ENCODE results near the gene ASTL.

The ASTL gene

DNA sequence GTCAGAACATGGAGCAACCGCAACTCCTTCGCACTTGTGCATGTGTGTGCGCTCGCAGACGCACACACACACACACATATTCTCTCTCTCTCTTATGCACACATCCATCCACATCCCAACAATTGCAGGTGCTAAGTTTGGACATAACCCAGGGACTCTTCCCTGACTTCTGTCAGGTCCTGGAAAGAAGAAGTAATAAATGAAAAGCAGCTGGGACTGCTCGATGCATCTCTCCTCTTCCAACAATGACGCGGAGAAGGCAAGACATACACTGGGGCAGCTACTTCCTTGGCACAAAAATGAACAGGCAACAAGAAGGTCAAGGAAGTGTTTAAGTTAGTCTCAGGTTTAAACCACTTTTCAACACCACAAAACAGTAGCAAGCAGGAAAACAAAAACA lies 46.7 kb upstream of the ASTL start:
- H3K27me3 ChIP-seq (ENCODE audit: low read length): no peaks in the 10 kb centered on the region
- H3K4me3 ChIP-seq (ENCODE audit: insufficient read depth, low read length, poor library complexity, severe bottlenecking): no peak overlapping the region
- no peak overlapping the region for H3K4me2 ChIP-seq (ENCODE audit: low read depth, low read length, poor library complexity, severe bottlenecking)
- peaks cover 11% of the 10 kb centered on the region; the same call in 1 of the 2 replicates for H3F3A ChIP-seq (ENCODE audit: insufficient read depth)
- H3K9me2 ChIP-seq (replicated peaks; ENCODE audit: insufficient read depth, low read length): no peaks in the 10 kb centered on the region
- H4K20me1 ChIP-seq (ENCODE audit: low read depth, low read length): no peaks in the 10 kb centered on the region
- no peak for TF ChIP-seq EZH2phosphoT487 (conservative IDR thresholded peaks at IDR 0.05; ENCODE audit: low read length)
- TF ChIP-seq CTCF (IDR thresholded peaks at IDR 0.05; ENCODE audit: insufficient read depth, low read length, poor library complexity, severe bottlenecking): no peak
- no peak overlapping the region for H3K27ac ChIP-seq (ENCODE audit: low read depth, low read length)
- H3K36me3 ChIP-seq (ENCODE audit: low read length): peaks cover 19% of the 10 kb centered on the region
- no peak overlapping the region for H2AFZ ChIP-seq (ENCODE audit: low read depth, low read length, severe bottlenecking)
- no peaks in the 10 kb centered on the region for H3K9me3 ChIP-seq (ENCODE audit: insufficient read depth, low read length)
- H3K9ac ChIP-seq (ENCODE audit: low read length): no peak overlapping the region
- peaks cover 3% of the 10 kb centered on the region; the same call in 1 of the 2 replicates for H3K79me2 ChIP-seq (ENCODE audit: insufficient read depth, low read length)

GRCh38 chr2:96184188-96184587 lies 45.9 kb upstream of the ASTL start:
- H3K9me2 ChIP-seq (replicated peaks; ENCODE audit: insufficient read depth, low read length): no peaks in the 10 kb centered on the region
- no peaks in the 10 kb centered on the region for H3K27me3 ChIP-seq (ENCODE audit: low read length)
- no peak overlapping the region for H2AFZ ChIP-seq (ENCODE audit: low read depth, low read length, severe bottlenecking)
- H3K79me2 ChIP-seq (ENCODE audit: insufficient read depth, low read length): peaks cover 3% of the 10 kb centered on the region; the same call in 1 of the 2 replicates
- H4K20me1 ChIP-seq (ENCODE audit: low read depth, low read length): no peaks in the 10 kb centered on the region
- no peaks in the 10 kb centered on the region for H3K9me3 ChIP-seq (ENCODE audit: insufficient read depth, low read length)
- H3K36me3 ChIP-seq (ENCODE audit: low read length): peaks cover 14% of the 10 kb centered on the region
- H3K4me2 ChIP-seq (ENCODE audit: low read depth, low read length, poor library complexity, severe bottlenecking): no peak overlapping the region
- H3F3A ChIP-seq (ENCODE audit: insufficient read depth): peaks cover 11% of the 10 kb centered on the region; the same call in 1 of the 2 replicates
- no peak for TF ChIP-seq CTCF (IDR thresholded peaks at IDR 0.05; ENCODE audit: insufficient read depth, low read length, poor library complexity, severe bottlenecking)
- no peak for TF ChIP-seq EZH2phosphoT487 (conservative IDR thresholded peaks at IDR 0.05; ENCODE audit: low read length)
- no peak overlapping the region for H3K27ac ChIP-seq (ENCODE audit: low read depth, low read length)
- H3K9ac ChIP-seq (ENCODE audit: low read length): no peak overlapping the region
- H3K4me3 ChIP-seq (ENCODE audit: insufficient read depth, low read length, poor library complexity, severe bottlenecking): no peak overlapping the region

GRCh38 chr2:96181529-96181928 lies 43.2 kb upstream of the ASTL start:
- Histone ChIP-seq H3K27me3 (ENCODE audit: low read length) (no peaks in the 10 kb centered on the region), H3K9me2 (replicated peaks; ENCODE audit: insufficient read depth, low read length) (no peaks in the 10 kb centered on the region), H3K36me3 (ENCODE audit: low read length) (peaks cover 8% of the 10 kb centered on the region; the same call in 1 of the 2 replicates), H3K4me3 (ENCODE audit: insufficient read depth, low read length, poor library complexity, severe bottlenecking) (no peak overlapping the region), H3K9me3 (ENCODE audit: insufficient read depth, low read length) (no peaks in the 10 kb centered on the region), H3K79me2 (ENCODE audit: insufficient read depth, low read length) (no peaks in the 10 kb centered on the region), H3K4me2 (ENCODE audit: low read depth, low read length, poor library complexity, severe bottlenecking) (no peak overlapping the region), H4K20me1 (ENCODE audit: low read depth, low read length) (no peaks in the 10 kb centered on the region), H3K9ac (ENCODE audit: low read length) (no peak overlapping the region), H3F3A (ENCODE audit: insufficient read depth) (peaks cover 11% of the 10 kb centered on the region; the same call in 1 of the 2 replicates), H3K27ac (ENCODE audit: low read depth, low read length) (no peak overlapping the region), H2AFZ (ENCODE audit: low read depth, low read length, severe bottlenecking) (no peak overlapping the region)
- TF ChIP-seq EZH2phosphoT487 (conservative IDR thresholded peaks at IDR 0.05; ENCODE audit: low read length): no peak

DNA sequence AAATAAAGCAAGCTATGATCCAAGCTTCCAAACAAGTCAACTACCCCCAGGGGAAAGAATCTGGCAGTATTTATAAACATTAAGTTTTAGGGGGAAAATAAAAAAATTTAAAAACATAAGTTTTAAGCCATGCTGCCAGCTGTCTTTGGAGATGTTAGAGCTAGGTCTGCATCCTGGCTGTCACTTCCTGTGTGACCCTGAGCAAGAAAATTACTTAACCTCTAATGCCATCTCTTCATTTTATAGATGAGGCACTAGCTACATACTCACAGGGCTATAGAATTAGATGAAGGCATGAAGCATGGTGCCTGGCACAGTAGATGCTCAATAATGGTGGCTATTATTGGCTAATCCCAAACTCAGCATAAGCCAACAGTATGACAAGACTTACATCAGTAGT lies 42.2 kb upstream of the ASTL start:
- H3K36me3 ChIP-seq (ENCODE audit: low read length): peaks cover 4% of the 10 kb centered on the region; the same call in 1 of the 2 replicates
- no peaks in the 10 kb centered on the region for H3K9me3 ChIP-seq (ENCODE audit: insufficient read depth, low read length)
- H2AFZ ChIP-seq (ENCODE audit: low read depth, low read length, severe bottlenecking): no peak overlapping the region
- H3F3A ChIP-seq (ENCODE audit: insufficient read depth): peaks cover 8% of the 10 kb centered on the region; the same call in 1 of the 2 replicates
- no peak overlapping the region for H3K27ac ChIP-seq (ENCODE audit: low read depth, low read length)
- no peaks in the 10 kb centered on the region for H4K20me1 ChIP-seq (ENCODE audit: low read depth, low read length)
- H3K4me3 ChIP-seq (ENCODE audit: insufficient read depth, low read length, poor library complexity, severe bottlenecking): no peak overlapping the region
- no peaks in the 10 kb centered on the region for H3K79me2 ChIP-seq (ENCODE audit: insufficient read depth, low read length)
- no peak overlapping the region for H3K9ac ChIP-seq (ENCODE audit: low read length)
- no peaks in the 10 kb centered on the region for H3K27me3 ChIP-seq (ENCODE audit: low read length)
- TF ChIP-seq CTCF (IDR thresholded peaks at IDR 0.05; ENCODE audit: insufficient read depth, low read length, poor library complexity, severe bottlenecking): no peak
- TF ChIP-seq EZH2phosphoT487 (conservative IDR thresholded peaks at IDR 0.05; ENCODE audit: low read length): no peak
- H3K4me2 ChIP-seq (ENCODE audit: low read depth, low read length, poor library complexity, severe bottlenecking): no peak overlapping the region
- H3K9me2 ChIP-seq (replicated peaks; ENCODE audit: insufficient read depth, low read length): no peaks in the 10 kb centered on the region
